RCC 7860 (cell line): ENCODE data around the gene ZNF785.
A peak's percentile ranks its signal among the peaks of the same experiment; 100 is the strongest.

Source experiments
- DNase-seq: peaks from one replicate; pipeline ENCODE4 v3.0.0-alpha.2; 2015; ENCODE audit warnings: low spot score
- FAIRE-seq: peaks from 2 replicates; lab custom pipeline; 2012; peaks lifted over from hg19 to GRCh38; lab: Jason Lieb, UNC

The ZNF785 gene

DNA sequence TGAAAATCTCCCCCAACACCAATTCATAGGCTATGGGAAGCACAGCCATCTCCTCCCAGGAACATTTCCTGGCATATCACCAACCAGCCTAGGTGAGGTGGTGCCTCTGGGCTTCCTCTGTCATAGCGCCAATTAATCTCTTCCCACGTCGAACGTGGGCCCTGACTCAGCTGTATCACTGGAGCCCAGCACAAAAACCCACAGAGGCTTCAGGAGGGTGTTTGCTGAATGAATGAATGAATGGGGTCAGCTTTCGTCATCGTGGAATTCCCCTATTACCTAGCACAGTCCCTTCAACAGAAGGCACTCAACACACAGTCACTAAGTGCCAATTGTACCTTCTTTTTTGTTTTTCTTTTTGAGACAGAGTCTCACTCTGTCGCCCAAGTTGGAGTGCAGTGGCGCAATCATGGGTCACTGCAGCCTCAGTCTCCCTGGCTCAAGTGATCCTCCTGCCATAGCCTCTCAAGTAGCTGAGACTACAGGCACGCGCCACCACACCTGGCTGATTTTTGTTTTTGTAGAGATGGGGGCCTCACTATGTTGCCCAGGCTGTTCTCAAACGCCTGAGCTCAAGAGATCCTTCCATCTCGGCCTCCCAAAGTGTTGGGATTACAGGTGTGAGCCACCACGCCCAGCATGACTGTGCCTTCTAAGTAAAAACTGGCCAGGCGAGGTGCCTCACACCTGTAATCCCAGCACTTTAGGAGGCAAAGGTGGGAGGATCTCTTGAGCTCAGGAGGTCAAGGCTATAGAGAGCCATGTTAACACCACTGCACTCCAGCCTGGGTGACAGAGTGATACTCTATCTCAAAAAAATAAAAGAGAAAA, 18.1 kb downstream of the ZNF785 start:
- DNase-seq (peak; percentile 82), FAIRE-seq (no peak)

- FAIRE-seq (no peak), DNase-seq (no peak)
Observed at GRCh38 chr16:30566531-30566930, 19.0 kb downstream of the ZNF785 start.

DNA sequence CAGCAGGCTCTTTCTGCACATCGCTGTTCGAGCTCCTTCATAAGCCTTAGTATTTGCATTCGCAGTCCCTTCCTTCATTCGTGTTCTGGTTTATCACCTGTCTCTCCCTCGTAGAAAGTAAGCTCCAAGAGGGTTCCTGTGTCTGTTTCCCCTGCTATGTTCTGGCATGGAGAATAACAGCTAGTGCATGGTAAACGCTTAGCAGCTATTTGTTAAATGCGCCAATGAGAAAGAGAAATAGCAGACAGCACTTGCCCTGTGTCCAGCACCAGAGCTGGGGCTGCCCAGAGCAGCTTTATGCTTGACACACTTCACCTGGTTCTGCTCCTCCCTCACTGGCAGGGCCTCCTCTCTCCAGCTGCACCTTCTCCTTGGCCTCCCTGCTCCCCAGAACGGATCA, 19.5 kb downstream of the ZNF785 start:
- no peak for FAIRE-seq
- DNase-seq = no peak

GRCh38 chr16:30565526-30565925, 20.0 kb downstream of the ZNF785 start:
- no peak for FAIRE-seq
- DNase-seq = no peak

DNA sequence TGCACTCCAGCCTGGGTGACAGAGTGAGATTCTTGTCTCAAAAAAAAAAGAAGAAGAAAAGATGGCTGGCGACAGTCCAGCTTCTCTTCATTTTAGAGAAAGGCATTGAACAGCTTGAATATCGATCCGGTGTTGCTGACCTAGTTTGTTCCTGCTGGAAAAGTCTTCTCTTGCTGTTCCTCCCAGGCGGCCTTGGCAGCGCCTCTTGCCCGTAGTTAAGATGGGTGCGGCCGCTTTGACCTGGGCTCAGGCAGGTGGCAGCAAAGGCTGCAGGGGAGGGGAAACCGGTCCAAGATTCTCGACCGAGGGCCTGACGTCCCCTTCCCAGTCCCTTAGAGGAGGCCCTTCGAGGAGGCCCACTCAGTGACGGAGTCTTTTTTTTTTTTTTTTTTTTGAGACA, 23.5 kb downstream of the ZNF785 start:
- no peak for FAIRE-seq
- DNase-seq = no peak

DNA sequence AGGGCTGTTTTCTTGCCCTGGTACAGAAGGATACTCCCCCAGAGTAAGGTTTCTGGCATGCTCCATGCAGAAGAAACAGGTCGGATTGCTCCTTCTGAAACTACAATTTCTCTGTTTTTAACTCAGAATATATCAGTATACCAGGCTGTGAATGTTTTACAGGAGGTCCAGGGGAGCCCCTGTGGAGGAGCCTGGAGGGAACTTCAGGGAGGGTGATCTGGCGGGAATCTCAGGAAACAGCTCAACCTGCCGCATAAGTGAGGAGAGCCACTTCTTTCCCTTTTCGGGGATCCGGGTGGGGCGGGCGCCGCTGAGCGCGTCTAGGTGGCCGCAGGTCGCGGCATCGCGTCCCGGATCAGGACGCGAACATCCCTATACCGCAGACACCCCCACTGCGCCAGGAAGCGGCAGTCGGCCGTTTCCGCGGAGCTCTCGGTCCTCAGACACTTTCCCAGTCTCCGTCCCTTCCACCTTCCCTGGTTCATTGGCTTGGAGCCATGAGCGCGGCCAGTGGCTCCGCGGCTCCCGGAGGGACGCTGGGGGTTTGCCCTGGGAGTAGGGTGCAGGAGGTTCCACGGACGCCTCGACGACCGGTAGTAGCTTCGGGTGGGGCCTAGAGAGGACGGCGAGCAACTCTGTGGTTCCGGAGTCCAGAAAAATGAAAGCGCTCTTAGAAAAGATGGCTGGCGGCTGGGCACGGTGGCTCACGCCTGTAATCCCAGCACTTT, 24.2 kb downstream of the ZNF785 start:
- FAIRE-seq (no peak), DNase-seq (no peak)

GRCh38 chr16:30559690-30560089, 25.8 kb downstream of the ZNF785 start:
- no peak for DNase-seq
- no peak for FAIRE-seq

DNA sequence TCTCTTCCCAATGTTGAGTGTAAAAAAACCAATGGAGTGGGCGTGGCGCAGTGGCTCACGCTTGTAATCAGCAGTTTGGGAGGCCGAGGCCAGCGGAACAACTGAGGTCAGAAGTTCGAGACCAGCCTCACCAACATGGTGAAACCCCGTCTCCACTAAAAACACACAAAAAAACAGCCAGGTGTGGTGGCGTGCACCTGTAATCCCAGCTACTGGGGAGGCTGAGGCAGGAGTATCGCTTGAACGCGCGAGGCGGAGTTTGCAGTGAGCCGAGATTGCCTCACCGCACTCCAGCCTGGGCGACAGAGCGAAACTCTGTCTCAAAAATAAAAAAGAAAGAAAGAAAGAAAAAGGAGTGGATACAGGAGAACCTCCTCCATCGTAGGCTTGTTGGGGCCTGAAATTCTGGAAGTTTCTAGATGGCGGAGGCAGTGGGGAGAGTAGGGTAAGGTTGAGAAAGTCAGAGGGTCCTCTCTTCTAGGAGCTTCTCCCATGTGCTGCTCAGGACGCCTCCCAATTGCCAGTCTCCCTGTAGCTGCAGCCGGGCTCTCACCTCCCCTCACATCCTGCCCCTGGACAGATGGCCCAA, 26.6 kb downstream of the ZNF785 start:
- FAIRE-seq (no peak), DNase-seq (no peak)

DNA sequence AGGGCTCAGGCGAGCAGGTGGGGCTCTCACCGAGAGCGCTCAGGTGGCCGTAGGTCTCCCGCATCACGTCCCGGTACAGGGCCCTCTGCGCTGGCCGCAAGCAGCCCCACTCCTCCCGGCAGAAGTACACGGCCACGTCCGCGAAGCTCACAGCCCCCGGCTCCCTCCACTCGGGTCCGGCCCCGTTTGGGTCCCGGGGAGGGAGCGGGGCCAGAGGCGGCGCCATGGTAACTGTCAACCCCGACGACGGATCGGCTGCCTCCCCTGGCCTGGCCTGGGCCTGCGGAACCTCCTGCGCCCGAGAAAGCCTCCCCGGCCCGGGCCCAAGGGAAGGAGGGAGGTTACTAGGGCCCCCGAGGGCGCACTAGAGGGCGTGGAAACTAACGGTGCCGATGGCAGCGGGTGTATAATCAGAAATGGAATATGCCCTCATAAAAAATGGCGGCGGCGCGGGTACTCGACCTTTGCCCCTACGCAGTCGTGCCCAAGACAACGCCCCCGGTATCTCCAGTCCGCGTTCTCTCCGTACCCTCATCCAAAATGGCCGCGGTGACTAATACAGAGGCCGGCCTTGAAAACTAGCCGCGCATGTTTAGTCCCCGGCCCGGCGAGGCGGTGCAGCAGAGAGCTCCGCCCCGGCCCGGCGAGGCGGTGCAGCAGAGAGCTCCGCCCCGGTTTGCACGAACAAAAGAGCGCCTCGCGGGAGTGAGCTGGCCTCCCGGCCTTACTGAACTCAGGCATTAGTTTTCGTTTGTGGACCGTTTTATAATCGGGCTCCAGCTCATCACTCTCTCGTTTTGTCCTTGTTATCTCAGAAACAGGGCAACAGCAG, 27.3 kb downstream of the ZNF785 start, which contains the start of gene ZNF764:
TSS of gene ZNF764 (minus strand) at position 418 of the 832 bp plus-strand sequence. CDS start at position 226, 192 bp downstream.
- peak; percentile 88 for FAIRE-seq
- DNase-seq = peak; percentile 93

GRCh38 chr16:30557707-30557956, 27.9 kb downstream of the ZNF785 start:
- FAIRE-seq = no peak
- no peak for DNase-seq

GRCh38 chr16:30556125-30556473, 29.4 kb downstream of the ZNF785 start:
- DNase-seq = no peak
- FAIRE-seq = no peak

- FAIRE-seq (no peak), DNase-seq (no peak)
Observed at GRCh38 chr16:30555315-30556124, 30.0 kb downstream of the ZNF785 start.

DNA sequence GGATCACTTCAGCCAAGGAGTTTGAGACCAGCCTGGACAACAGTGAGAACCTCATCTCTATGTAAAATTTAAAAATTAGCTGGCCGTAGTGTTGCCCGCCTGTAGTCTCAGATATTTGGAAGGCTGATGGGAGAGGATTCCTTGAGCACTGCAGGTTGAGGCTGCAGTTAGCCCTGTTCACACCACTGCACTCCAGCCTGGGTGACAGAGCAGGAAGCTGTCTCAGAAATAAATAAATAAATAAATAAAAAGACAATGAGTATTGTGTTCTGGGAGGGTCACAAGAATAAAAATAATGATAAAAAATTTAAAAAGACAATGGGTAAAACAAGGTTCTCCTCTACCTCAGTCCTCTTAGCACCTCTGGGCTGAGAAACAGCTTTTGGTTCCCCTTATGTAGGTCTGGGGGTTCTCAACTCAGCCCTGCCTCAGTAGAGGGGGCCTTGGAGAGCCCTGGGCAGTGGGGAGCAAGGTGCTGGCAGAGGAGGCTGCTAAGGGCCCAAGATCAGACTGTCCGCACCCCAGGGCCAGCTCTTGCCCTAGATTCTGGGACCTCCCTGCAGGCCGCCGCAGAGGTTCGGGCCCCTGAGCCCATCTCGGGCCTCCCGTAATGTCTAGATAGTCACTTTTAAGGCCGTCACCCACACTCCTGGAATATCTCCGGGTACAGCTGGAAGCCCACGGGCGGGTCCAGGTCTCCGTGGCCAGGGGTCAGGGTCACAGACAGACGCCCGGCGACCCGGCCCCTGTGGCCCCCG, 30.8 kb downstream of the ZNF785 start:
- FAIRE-seq (no peak), DNase-seq (no peak)

GRCh38 chr16:30553393-30553899, 32.1 kb downstream of the ZNF785 start:
- FAIRE-seq = no peak
- no peak for DNase-seq

GRCh38 chr16:30552956-30553355, 32.5 kb downstream of the ZNF785 start:
- no peak for DNase-seq
- FAIRE-seq = no peak

GRCh38 chr16:30551781-30552180, 33.7 kb downstream of the ZNF785 start:
- FAIRE-seq = no peak
- no peak for DNase-seq

GRCh38 chr16:30548416-30549253, 36.9 kb downstream of the ZNF785 start:
- FAIRE-seq = no peak

DNA sequence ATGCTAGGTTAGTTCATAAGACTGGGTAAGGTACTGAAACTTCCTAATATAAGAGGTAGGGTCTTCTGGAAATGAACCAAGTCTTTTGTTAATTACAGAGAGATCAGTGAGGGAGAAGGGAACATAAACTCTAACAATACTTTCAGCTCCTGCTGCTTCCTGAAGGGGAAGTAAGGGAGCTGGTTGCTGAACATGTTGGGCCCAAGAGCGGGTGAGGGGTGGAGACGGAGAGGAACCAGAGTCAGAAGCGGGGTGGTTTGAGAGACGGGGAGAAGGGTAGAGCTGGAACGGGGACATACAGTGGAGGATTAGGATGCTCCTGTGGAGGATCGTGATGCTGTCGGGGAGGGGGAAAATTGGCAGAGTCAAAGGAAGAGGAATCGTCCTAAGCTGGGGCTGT, 39.4 kb downstream of the ZNF785 start:
- DNase-seq (no peak), FAIRE-seq (no peak)

More at GRCh38 chr16:30548416-30549253, 36.9 kb downstream of the ZNF785 start:
- no peak for DNase-seq

- FAIRE-seq (no peak), DNase-seq (no peak)
Observed at GRCh38 chr16:30543067-30543466, 42.4 kb downstream of the ZNF785 start.
